IMR-90 (cell line): ENCODE measurements around the gene CEP128. TPM values are rescaled to one million over a fixed set of nuclear protein-coding genes. Genes with fewer than 3 reads are reported as not detected.

ENCODE experiments used
- ATAC-seq: fragments of 200-7000 bp; cut with Tn5 transposase; 2 replicates; pipeline ENCODE4 v1.9.1; 2020; ENCODE audit warnings: low read depth, mild to moderate bottlenecking, moderate library complexity
- BruUV-seq: library from RNA; stranded (reverse); fragments of 400-500 nt; replicated peaks from 2 replicates; lab custom pipeline; 2021; lab: Mats Ljungman, UMichigan
- CTCF ChIA-PET: fragments of 300-600 bp; formaldehyde crosslinking; extraction: SDS; loops from one replicate; lab custom pipeline; 2021; ENCODE audit warnings: antibody characterized with exemption; lab: Yijun Ruan, JAX
- POLR2A ChIA-PET: fragments of 300-600 bp; sonication (Branson Sonifier 250); formaldehyde crosslinking; loops from one replicate; lab custom pipeline; 2022; ENCODE audit warnings: antibody characterized with exemption; ENCODE audit not compliant: unreplicated experiment; lab: Charles Lee
- DNase-seq: peaks from one replicate; pipeline ENCODE4 v3.0.0; 2013
- H2AFZ ChIP-seq: replicated peaks from 2 replicates; pipeline ENCODE3; 2013; ENCODE audit warnings: low read length, mild to moderate bottlenecking; ENCODE audit not compliant: poor library complexity
- H2AK5ac ChIP-seq: 2 replicates; pipeline ENCODE4 v1.6.1; 2013; ENCODE audit warnings: low read depth, low read length, inconsistent platforms
- H2AK9ac ChIP-seq: replicated peaks from 2 replicates; pipeline ENCODE3; 2013; ENCODE audit warnings: mild to moderate bottlenecking, low read depth, low read length, moderate library complexity; ENCODE audit not compliant: poor library complexity
- H2BK120ac ChIP-seq: 2 replicates; pipeline ENCODE4 v1.6.1; 2013; ENCODE audit warnings: low read depth, low read length, inconsistent platforms
- H2BK15ac ChIP-seq: 3 replicates; pipeline ENCODE4 v1.6.1; 2013; ENCODE audit warnings: low read depth, low read length, inconsistent platforms
- H2BK20ac ChIP-seq: 2 replicates; pipeline ENCODE4 v1.6.1; 2013; ENCODE audit warnings: low read depth, mild to moderate bottlenecking, inconsistent platforms, low read length, moderate library complexity
- H2BK5ac ChIP-seq: 2 replicates; pipeline ENCODE4 v1.6.1; 2013; ENCODE audit warnings: mild to moderate bottlenecking, low read depth, low read length, inconsistent platforms; ENCODE audit not compliant: poor library complexity, severe bottlenecking
- H3K14ac ChIP-seq: replicated peaks from 2 replicates; pipeline ENCODE4 v1.6.1; 2013; ENCODE audit warnings: low read depth, low read length, inconsistent platforms
- H3K18ac ChIP-seq: 2 replicates; pipeline ENCODE4 v1.6.1; 2013; ENCODE audit warnings: low read depth, low read length, control low read depth
- H3K23ac ChIP-seq: 2 replicates; pipeline ENCODE4 v1.6.1; 2013; ENCODE audit warnings: low read depth, low read length, inconsistent platforms
- H3K27ac ChIP-seq: 2 replicates; pipeline ENCODE4 v1.5.1; 2013; ENCODE audit warnings: mild to moderate bottlenecking, control low read depth, low read length; ENCODE audit not compliant: insufficient read depth
- H3K27me3 ChIP-seq: 2 replicates; pipeline ENCODE4 v1.6.1; 2013; ENCODE audit warnings: low read length; ENCODE audit not compliant: control insufficient read depth, insufficient read depth
- H3K36me3 ChIP-seq: 2 replicates; pipeline ENCODE4 v1.6.1; 2013; ENCODE audit warnings: low read length, mixed read lengths; ENCODE audit not compliant: control insufficient read depth, insufficient read depth
- H3K4ac ChIP-seq: 2 replicates; pipeline ENCODE4 v1.6.1; 2013; ENCODE audit warnings: low read depth, low read length, inconsistent platforms
- H3K4me1 ChIP-seq: 2 replicates; pipeline ENCODE4 v1.6.1; 2013; ENCODE audit warnings: low read length, mixed read lengths; ENCODE audit not compliant: control insufficient read depth, insufficient read depth
- H3K4me2 ChIP-seq: 2 replicates; pipeline ENCODE4 v1.6.1; 2013; ENCODE audit warnings: low read depth, mild to moderate bottlenecking, control low read depth, low read length, moderate library complexity
- H3K4me3 ChIP-seq: 2 replicates; pipeline ENCODE4 v1.5.1; 2013; ENCODE audit warnings: low read depth, mild to moderate bottlenecking, control low read depth, low read length, moderate library complexity; ENCODE audit not compliant: insufficient read depth
- H3K56ac ChIP-seq: 2 replicates; pipeline ENCODE4 v1.6.1; 2013; ENCODE audit warnings: low read length, inconsistent platforms; ENCODE audit not compliant: insufficient read depth; ENCODE audit errors: extremely low read depth
- H3K79me1 ChIP-seq, 2 experiments: 2 replicates each; pipeline ENCODE4 v1.6.1; 2013; ENCODE audit warnings: low read length in 2 of 2, inconsistent platforms in 1 of 2, low read depth in 1 of 2
- H3K9ac ChIP-seq: 2 replicates; pipeline ENCODE4 v1.6.1; 2013; ENCODE audit warnings: low read depth, low read length, control low read depth
- H3K9me1 ChIP-seq: 2 replicates; pipeline ENCODE4 v1.6.1; 2013; ENCODE audit warnings: low read length, inconsistent platforms; ENCODE audit not compliant: insufficient read depth
- H3K9me3 ChIP-seq: 2 replicates; pipeline ENCODE4 v1.6.1; 2013; ENCODE audit warnings: low read length; ENCODE audit not compliant: control insufficient read depth, insufficient read depth
- H4K20me1 ChIP-seq: 2 replicates; pipeline ENCODE4 v1.6.1; 2013; ENCODE audit warnings: low read length, inconsistent platforms; ENCODE audit not compliant: insufficient read depth
- H4K5ac ChIP-seq: 2 replicates; pipeline ENCODE4 v1.6.1; 2013; ENCODE audit warnings: mild to moderate bottlenecking, low read depth, low read length, control low read depth
- H4K8ac ChIP-seq, 2 experiments: 2 replicates each; pipeline ENCODE4 v1.6.1; 2013; ENCODE audit warnings: low read depth in 2 of 2, low read length in 2 of 2, control low read depth in 1 of 2, inconsistent platforms in 1 of 2
- H4K91ac ChIP-seq: 2 replicates; pipeline ENCODE4 v1.6.1; 2013; ENCODE audit warnings: low read depth, low read length, inconsistent platforms; ENCODE audit not compliant: insufficient read depth
- CHD1 ChIP-seq: IDR thresholded peaks from 2 replicates; pipeline ENCODE4 v1.6.1; 2012; ENCODE audit warnings: low read depth, low read length, improper control_type of control experiment
- FOS ChIP-seq: fragments of 150-350 bp; IDR thresholded peaks from 2 replicates; pipeline ENCODE4 v1.6.1; 2016; ENCODE audit warnings: low read depth, low read length
- RFX5 ChIP-seq: IDR thresholded peaks from 2 replicates; pipeline ENCODE4 v1.8.0; 2012; ENCODE audit warnings: low read depth, mild to moderate bottlenecking, low read length, moderate library complexity
- WGBS, 2 experiments: methylation state at CpG; one replicate each; pipeline versions ENCODE4 v1.1.5 to v1.1.7; 2013; ENCODE audit warnings: missing lambda C conversion rate in 2 of 2; ENCODE audit not compliant: insufficient read length in 1 of 2; ENCODE audit errors: extremely low coverage in 2 of 2; 5-methylcytosine and 5-hydroxymethylcytosine counted together
- dilution Hi-C: fragments of 300-500 bp; cut with HindIII; formaldehyde crosslinking; loops from one replicate; pipeline ENCODE4 v1.14.3; 2018; ENCODE audit warnings: low sequenced_read_pairs; ENCODE audit not compliant: unreplicated experiment
- in situ Hi-C: fragments of 300-500 bp; cut with MboI; formaldehyde crosslinking; loops from 3 replicates; pipeline ENCODE4 v1.14.3; 2019; ENCODE audit warnings: low sequenced_read_pairs, inconsistent platforms, mixed read lengths
- intact Hi-C: fragments of 100-400 bp; cut with micrococcal nuclease; formaldehyde crosslinking; loops from 2 replicates; pipeline ENCODE4 v1.10.0; 2022
- polyA plus RNA-seq, 3 experiments: library from polyadenylated mRNA; depleted of rRNA; stranded (reverse); fragments of >200 nt; gene quantifications; 2 replicates each; pipeline ENCODE4 v1.2.3, GENCODE V29; 2012; ENCODE audit warnings: low replicate concordance in 1 of 3
- total RNA-seq: library from RNA; depleted of rRNA; stranded (reverse); fragments of >200 nt; gene quantifications from 2 replicates; pipeline ENCODE4 v1.2.3, GENCODE V29; 2012

The CEP128 gene
- total and polyA plus RNA-seq, 2 of the 4 experiments (the other 2 are of a cell fraction) = 1.9 to 5.7 TPM

GRCh38 chr14:80477388-80478160 lies 464.0 kb downstream of the CEP128 start (continued):
- no peak for TF ChIP-seq RFX5
- no peak for TF ChIP-seq FOS

GRCh38 chr14:80475074-80475473 lies 466.5 kb downstream of the CEP128 start:
- Histone ChIP-seq H2BK120ac (peak overlapping the region; percentile 89), H2AK5ac (peak overlapping the region; percentile 73), H2AFZ (no peak overlapping the region), H3K4me1 (peaks cover 15% of the 10 kb centered on the region), H2AK9ac (no peak overlapping the region), H3K36me3 (no peaks in the 10 kb centered on the region), H4K8ac (peak overlapping the region; percentile 64 to 90), H4K5ac (peak overlapping the region; percentile 79), H3K18ac (peak overlapping the region; percentile 75), H4K91ac (peak overlapping the region; percentile 95), H3K56ac (peak overlapping the region; percentile 47), H3K14ac (peak overlapping the region; percentile 35; the same call in 1 of the 2 replicates), H2BK5ac (peak overlapping the region; percentile 86), H2BK20ac (peak overlapping the region; percentile 88), H4K20me1 (no peaks in the 10 kb centered on the region), H3K4me2 (peak overlapping the region; percentile 77; the same call in 1 of the 2 replicates), H3K27me3 (no peaks in the 10 kb centered on the region), H3K79me1 (no peaks in the 10 kb centered on the region), H3K27ac (peak overlapping the region; percentile 82), H3K23ac (peak overlapping the region; percentile 25), H3K9me3 (no peaks in the 10 kb centered on the region; the same call in 1 of the 2 replicates), H3K9me1 (0 out of 2 replicates have a peak, but pooled peaks cover 3% of the 10 kb centered on the region), H2BK15ac (peak overlapping the region; percentile 94; the same call in 2 of the 3 replicates), H3K4ac (peak overlapping the region; percentile 90), H3K4me3 (no peak overlapping the region), H3K9ac (no peak overlapping the region)
- no TSS peak for BruUV-seq
- ChIA-PET CTCF (interaction anchor here (0.6 kb wide), 1 partner anchor 20 kb away, joined by 3 read pairs; no protein-coding TSS in a partner anchor), POLR2A (no interaction called here)
- WGBS, 2 experiments = 90% methylated on average over 2 of the region's 4 CpGs; no CpG with 5 or more reads in 1 of the 2 experiments
- dilution Hi-C loops (no loop called here), intact Hi-C loops (loop anchor here (5.0 kb wide), 2 partner anchors 263 to 418 kb away; partner anchors contain the start of gene DIO2), in situ Hi-C loops (no loop called here)
- DNase-seq = peak; percentile 82
- peak; percentile 75 for TF ChIP-seq FOS
- no peak for TF ChIP-seq CHD1
- peak; percentile 74 for ATAC-seq
